Esophagus muscularis mucosa (tissue), 3 donors: Measurements from ENCODE around the gene MEST.

Source experiments
- POLR2A ChIP-seq: fragments of 450-650 bp; IDR thresholded peaks from one replicate; pipeline ENCODE4 v1.6.1; 2017; ENCODE audit warnings: antibody characterized with exemption, moderate library complexity, mild to moderate bottlenecking, low read depth
- POLR2AphosphoS5 ChIP-seq, 2 donors: sonication (generic); formaldehyde crosslinking; IDR thresholded peaks; one replicate each; pipeline ENCODE4 v1.6.1; 2017; ENCODE audit warnings: antibody characterized with exemption in 2 of 2
- TF ChIP-seq, protein P1 (sequence below), 3 experiments: fragments of 200-600 bp in 2 of 3; fragments of 450-650 bp in 1 of 3; sonication (generic) in 2 of 3; IDR thresholded peaks; one replicate each; pipeline ENCODE4 v1.5.1; 2017 to 2019; ENCODE audit warnings: antibody characterized with exemption in 3 of 3, mild to moderate bottlenecking in 2 of 3, moderate library complexity in 1 of 3

DNA sequence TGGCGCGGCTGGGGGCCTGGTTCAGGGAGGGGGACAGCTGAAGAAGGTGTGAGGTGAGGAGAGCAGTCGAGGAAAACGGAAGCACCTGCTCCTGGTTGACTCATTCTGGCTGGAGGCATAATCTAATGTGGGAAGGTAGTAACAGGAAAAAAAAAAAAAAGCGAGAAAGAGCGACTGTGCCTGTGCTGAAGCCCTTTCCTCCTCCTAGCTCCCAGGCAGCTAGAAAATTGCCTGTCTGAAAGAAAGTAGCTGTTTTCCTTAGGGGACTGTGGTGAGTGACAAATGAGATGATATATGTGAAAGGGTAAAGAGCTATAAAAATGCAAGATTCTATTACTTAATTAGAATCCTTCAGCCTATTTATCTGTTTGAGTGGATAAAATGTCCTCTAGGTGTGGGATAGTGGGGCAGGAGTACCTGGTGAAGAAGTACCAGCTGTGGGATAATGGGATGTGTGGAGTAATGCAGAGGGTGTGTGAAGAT, 4.9 kb upstream of the MEST start:
- TF ChIP-seq, protein P1, sequence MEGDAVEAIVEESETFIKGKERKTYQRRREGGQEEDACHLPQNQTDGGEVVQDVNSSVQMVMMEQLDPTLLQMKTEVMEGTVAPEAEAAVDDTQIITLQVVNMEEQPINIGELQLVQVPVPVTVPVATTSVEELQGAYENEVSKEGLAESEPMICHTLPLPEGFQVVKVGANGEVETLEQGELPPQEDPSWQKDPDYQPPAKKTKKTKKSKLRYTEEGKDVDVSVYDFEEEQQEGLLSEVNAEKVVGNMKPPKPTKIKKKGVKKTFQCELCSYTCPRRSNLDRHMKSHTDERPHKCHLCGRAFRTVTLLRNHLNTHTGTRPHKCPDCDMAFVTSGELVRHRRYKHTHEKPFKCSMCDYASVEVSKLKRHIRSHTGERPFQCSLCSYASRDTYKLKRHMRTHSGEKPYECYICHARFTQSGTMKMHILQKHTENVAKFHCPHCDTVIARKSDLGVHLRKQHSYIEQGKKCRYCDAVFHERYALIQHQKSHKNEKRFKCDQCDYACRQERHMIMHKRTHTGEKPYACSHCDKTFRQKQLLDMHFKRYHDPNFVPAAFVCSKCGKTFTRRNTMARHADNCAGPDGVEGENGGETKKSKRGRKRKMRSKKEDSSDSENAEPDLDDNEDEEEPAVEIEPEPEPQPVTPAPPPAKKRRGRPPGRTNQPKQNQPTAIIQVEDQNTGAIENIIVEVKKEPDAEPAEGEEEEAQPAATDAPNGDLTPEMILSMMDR (IDR thresholded peaks at IDR 0.05) = no peak
- TF ChIP-seq POLR2A (no peak), POLR2AphosphoS5 (IDR thresholded peaks at IDR 0.05) (no peak)
